Measurements from ENCODE around the gene RAB11FIP4.

- peak in 3 of 4 donors; percentile 23 to 66 (median 27) for TF ChIP-seq POLR2A (IDR thresholded peaks at IDR 0.05)
- TF ChIP-seq CTCF (IDR thresholded peaks at IDR 0.05) = no peak
These were observed 96.3 kb downstream of the RAB11FIP4 start for GRCh38 chr17:31487648-31488263.
